Testis (tissue), 3 donors: ENCODE results near the gene PYDC1. TPM values are rescaled to one million over a fixed set of nuclear protein-coding genes. Genes with fewer than 3 reads are reported as not detected.
A peak's percentile ranks its signal among the peaks of the same experiment; 100 is the strongest.

Source experiments
- DNase-seq: peaks from one replicate; pipeline ENCODE4 v3.0.0-alpha.2; 2019
- H3K27ac ChIP-seq, 2 donors: fragments of 200-600 bp; sonication (generic); one replicate each; pipeline ENCODE4 v1.5.1; 2019
- H3K27me3 ChIP-seq: fragments of 200-600 bp; sonication (generic); one replicate; pipeline ENCODE4 v1.5.1; 2019
- H3K36me3 ChIP-seq: fragments of 200-600 bp; sonication (generic); one replicate; pipeline ENCODE4 v1.5.1; 2017; ENCODE audit warnings: low read depth; ENCODE audit errors: missing control alignments
- H3K4me1 ChIP-seq: fragments of 200-600 bp; sonication (generic); one replicate; pipeline ENCODE4 v1.5.1; 2019
- H3K4me3 ChIP-seq, 2 donors: fragments of 200-600 bp; sonication (generic); one replicate each; pipeline ENCODE4 v1.5.1; 2017 to 2019
- H3K9me3 ChIP-seq: fragments of 200-600 bp; sonication (generic); one replicate; pipeline ENCODE4 v1.5.1; 2017
- POLR2A ChIP-seq: fragments of 450-650 bp; IDR thresholded peaks from one replicate; pipeline ENCODE4 v1.6.1; 2017; ENCODE audit warnings: antibody characterized with exemption, mild to moderate bottlenecking, moderate library complexity
- WGBS, 2 donors: methylation state at CpG; one replicate each; pipeline ENCODE4 v1.1.5; 2018; 5-methylcytosine and 5-hydroxymethylcytosine counted together
- intact Hi-C: fragments of 100-400 bp; cut with DNase I; formaldehyde crosslinking; loops from one replicate; pipeline ENCODE4 v1.15.1; 2023; ENCODE audit warnings: low total_unique reads
- polyA plus RNA-seq: library from polyadenylated mRNA; stranded (reverse); fragments of 350-450 nt; fragmentation: Illumina TruSeq; extraction: RNeasy Lipid Tissue Mini Kit (QIAGEN cat#74804); gene quantifications from one replicate; pipeline ENCODE4 v1.2.3, GENCODE V29; 2014; ENCODE audit warnings: low read depth, low replicate concordance; ENCODE audit not compliant: insufficient read depth
- total RNA-seq, 2 donors: library from RNA; depleted of rRNA; stranded (reverse); fragments of >200 nt; gene quantifications; one replicate each; pipeline ENCODE4 v1.2.3, GENCODE V29; 2016
- TF ChIP-seq, protein P1 (sequence below), 3 experiments: fragments of 450-650 bp in 2 of 3; fragments of 200-600 bp in 1 of 3; sonication (generic) in 1 of 3; IDR thresholded peaks; one replicate each; pipeline ENCODE4 v1.5.1; 2016 to 2019; ENCODE audit warnings: antibody characterized with exemption in 3 of 3, mild to moderate bottlenecking in 2 of 3, moderate library complexity in 1 of 3

Gene PYDC1
- total and polyA plus RNA-seq, 3 donors from 2014 or later: not detected

GRCh38 chr16:31215287-31216162, 1.4 kb downstream of the PYDC1 start:
- DNase-seq: peak; percentile 46
- Histone ChIP-seq H3K4me1 (peaks cover 16% of the 10 kb centered on the region), H3K4me3 (peak overlapping the region; percentile 13 to 54), H3K27me3 (no peaks in the 10 kb centered on the region), H3K27ac (no peak overlapping the region), H3K9me3 (no peaks in the 10 kb centered on the region), H3K36me3 (no peaks in the 10 kb centered on the region)
- intact Hi-C loops: no loop called here
- WGBS, 2 donors: 0 to 1% methylated on average over 13 to 63 of the region's 63 CpGs
- TF ChIP-seq, protein P1, sequence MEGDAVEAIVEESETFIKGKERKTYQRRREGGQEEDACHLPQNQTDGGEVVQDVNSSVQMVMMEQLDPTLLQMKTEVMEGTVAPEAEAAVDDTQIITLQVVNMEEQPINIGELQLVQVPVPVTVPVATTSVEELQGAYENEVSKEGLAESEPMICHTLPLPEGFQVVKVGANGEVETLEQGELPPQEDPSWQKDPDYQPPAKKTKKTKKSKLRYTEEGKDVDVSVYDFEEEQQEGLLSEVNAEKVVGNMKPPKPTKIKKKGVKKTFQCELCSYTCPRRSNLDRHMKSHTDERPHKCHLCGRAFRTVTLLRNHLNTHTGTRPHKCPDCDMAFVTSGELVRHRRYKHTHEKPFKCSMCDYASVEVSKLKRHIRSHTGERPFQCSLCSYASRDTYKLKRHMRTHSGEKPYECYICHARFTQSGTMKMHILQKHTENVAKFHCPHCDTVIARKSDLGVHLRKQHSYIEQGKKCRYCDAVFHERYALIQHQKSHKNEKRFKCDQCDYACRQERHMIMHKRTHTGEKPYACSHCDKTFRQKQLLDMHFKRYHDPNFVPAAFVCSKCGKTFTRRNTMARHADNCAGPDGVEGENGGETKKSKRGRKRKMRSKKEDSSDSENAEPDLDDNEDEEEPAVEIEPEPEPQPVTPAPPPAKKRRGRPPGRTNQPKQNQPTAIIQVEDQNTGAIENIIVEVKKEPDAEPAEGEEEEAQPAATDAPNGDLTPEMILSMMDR (IDR thresholded peaks at IDR 0.05): no peak
- no peak for TF ChIP-seq POLR2A

DNA sequence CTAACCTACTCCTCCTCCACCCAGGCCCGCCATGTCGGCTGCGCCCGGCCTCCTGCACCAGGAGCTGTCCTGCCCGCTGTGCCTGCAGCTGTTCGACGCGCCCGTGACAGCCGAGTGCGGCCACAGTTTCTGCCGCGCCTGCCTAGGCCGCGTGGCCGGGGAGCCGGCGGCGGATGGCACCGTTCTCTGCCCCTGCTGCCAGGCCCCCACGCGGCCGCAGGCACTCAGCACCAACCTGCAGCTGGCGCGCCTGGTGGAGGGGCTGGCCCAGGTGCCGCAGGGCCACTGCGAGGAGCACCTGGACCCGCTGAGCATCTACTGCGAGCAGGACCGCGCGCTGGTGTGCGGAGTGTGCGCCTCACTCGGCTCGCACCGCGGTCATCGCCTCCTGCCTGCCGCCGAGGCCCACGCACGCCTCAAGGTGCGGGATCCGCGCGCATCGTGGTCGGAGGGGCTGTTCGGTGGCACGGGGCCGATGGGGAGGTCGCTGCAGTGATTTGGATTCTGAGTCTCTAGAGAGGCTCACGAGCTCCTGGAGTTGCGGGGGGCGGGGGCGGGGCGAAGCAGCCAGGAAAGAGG, 2.1 kb downstream of the PYDC1 start:
- no peaks in the 10 kb centered on the region for H3K27me3 ChIP-seq
- intact Hi-C loops: no loop called here
- TF ChIP-seq, protein P1 (IDR thresholded peaks at IDR 0.05): no peak
- no peak for TF ChIP-seq POLR2A
- no peak for DNase-seq
- H3K4me1 ChIP-seq: peaks cover 16% of the 10 kb centered on the region
- H3K27ac ChIP-seq: no peak overlapping the region
- no peaks in the 10 kb centered on the region for H3K36me3 ChIP-seq
- no peaks in the 10 kb centered on the region for H3K9me3 ChIP-seq
- 0 to 22% methylated on average over 9 to 20 of the region's 58 CpGs for WGBS, 2 donors
- peak overlapping the region; percentile 13 to 54 for H3K4me3 ChIP-seq

DNA sequence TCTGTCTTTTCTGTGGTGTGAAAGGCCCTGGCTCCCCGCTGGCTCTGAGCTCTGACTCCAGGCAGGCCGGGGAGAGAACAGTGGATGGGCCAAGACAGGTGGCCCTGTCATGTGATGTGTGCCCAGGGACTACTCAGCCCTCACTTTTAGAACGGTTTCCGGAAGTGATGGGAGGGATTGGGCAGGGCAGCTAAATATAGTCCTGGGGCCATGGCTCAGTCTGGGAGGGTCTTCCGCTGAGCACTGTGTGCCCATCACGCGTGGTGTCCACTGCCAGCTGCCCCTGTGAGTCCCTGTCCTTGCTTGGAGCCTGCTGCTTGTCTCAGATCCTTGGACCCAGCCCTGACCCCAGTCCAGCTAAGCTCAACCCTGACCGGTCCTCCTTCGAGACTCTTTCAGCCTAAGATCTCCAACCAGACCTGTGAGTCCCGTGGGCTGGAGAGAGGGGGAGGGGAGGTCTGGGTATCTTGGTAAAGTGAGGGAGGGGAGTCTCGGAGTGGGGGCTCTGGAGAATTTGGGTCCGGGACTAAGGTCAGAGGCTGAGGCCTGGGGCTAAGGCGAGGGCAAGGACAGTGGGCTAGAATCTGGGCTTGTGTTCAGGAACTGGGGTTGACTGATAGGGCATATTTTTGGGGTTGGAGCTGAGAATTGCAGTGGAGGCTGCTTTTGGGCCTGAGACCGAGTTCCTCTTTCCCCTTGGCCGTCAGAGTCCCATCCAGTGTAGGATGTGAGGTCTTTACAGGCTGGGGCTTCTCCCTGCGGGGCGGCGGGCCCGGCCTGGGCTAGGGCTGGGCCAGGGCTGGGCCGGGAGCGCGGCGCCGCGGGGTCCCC, 2.8 kb downstream of the PYDC1 start, which contains the start of gene TRIM72:
Gene TRIM72 (plus strand): TSS at position 243 of the 831 bp plus-strand sequence. CDS start 620 bp downstream, outside the sequence.
- TF ChIP-seq POLR2A: no peak
- TF ChIP-seq, protein P1 (IDR thresholded peaks at IDR 0.05): no peak
- Histone ChIP-seq H3K27ac (no peak within 1 kb of the TSS), H3K36me3 (no peaks in the 10 kb centered on the region), H3K4me1 (peaks cover 16% of the 10 kb centered on the region), H3K4me3 (peak within 1 kb of the TSS; percentile 13 to 54), H3K27me3 (no peaks in the 10 kb centered on the region), H3K9me3 (no peaks in the 10 kb centered on the region)
- intact Hi-C loops: no loop called here
- 64% methylated on average over 11 to 24 of the region's 25 CpGs for WGBS, 2 donors
- DNase-seq: no peak

GRCh38 chr16:31213342-31213741, 3.6 kb downstream of the PYDC1 start:
- intact Hi-C loops: no loop called here
- H3K27ac ChIP-seq: no peak overlapping the region
- peaks cover 16% of the 10 kb centered on the region for H3K4me1 ChIP-seq
- H3K36me3 ChIP-seq: no peaks in the 10 kb centered on the region
- H3K9me3 ChIP-seq: no peaks in the 10 kb centered on the region
- WGBS, 2 donors: 92 to 93% methylated on average over 1 of the region's 1 CpG
- no peak for DNase-seq
- H3K4me3 ChIP-seq: no peak overlapping the region
- H3K27me3 ChIP-seq: no peaks in the 10 kb centered on the region
- no peak for TF ChIP-seq POLR2A
- TF ChIP-seq, protein P1 (IDR thresholded peaks at IDR 0.05): no peak
